Body of pancreas (tissue), 4 donors: Measurements from ENCODE around the gene RXRB.

ENCODE experiments used
- CTCF ChIP-seq, 7 experiments: fragments of 450-650 bp in 4 of 7; fragments of 200-600 bp in 3 of 7; sonication (generic) in 3 of 7; IDR thresholded peaks; one replicate each; pipeline ENCODE4 v1.5.1; 2016 to 2019; ENCODE audit warnings: antibody characterized with exemption in 7 of 7
- POLR2A ChIP-seq, 3 donors: fragments of 450-650 bp; IDR thresholded peaks; one replicate each; pipeline ENCODE4 v1.6.1; 2016; ENCODE audit warnings: antibody characterized with exemption in 3 of 3, mild to moderate bottlenecking in 2 of 3

- TF ChIP-seq CTCF (IDR thresholded peaks at IDR 0.05) (no peak), POLR2A (IDR thresholded peaks at IDR 0.05) (no peak)
These were observed 40.4 kb downstream of the RXRB start for GRCh38 chr6:33160096-33160495.
